NOMO-1 treated with dmso at 0.1 percent for 144 hours (cell line): ENCODE results near the gene PTH1R.

Experiments used
- DNase-seq: peaks from one replicate; lab custom pipeline; 2025; ENCODE audit not compliant: unreplicated experiment; lab: John Stamatoyannopoulos, UW

Gene PTH1R

DNA sequence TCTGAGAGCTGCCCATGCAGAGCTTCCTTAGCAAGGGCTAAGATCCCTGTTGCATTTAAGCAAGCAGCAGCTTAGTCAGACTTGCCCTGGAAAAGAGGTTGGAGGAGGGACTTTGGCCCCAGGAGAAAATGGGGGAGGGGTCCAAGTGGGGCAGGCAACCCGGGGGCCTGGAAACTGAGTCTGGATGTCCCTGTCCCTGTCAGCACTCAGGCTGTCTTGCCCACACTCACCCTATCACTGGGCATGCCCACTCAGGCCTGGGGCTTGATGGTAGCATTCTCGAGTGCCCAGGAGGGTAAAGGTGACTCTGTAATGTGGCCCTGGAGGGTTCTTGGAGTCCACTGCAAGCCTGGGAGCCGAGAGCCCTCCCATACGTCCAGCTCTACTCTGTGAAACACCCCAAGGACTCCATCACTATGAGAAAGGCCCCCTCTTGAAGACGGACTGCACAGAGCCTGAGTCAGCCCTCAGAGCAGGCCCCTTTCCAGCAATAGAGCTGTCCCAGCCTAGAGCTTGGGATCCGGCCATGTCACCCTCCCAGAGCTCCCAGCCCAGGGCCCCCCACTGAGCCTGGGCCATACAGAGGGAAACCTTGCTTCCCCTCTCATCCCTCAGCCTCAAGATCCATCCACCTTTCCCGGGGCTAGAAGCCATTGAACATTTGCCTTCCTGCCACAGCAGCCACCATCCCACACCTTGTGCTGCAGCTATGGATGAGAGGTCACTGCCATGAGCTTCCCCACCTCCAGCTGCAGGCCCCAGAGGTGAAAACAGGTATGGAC is 27.6 kb upstream of the PTH1R start:
- no peak for DNase-seq

DNA sequence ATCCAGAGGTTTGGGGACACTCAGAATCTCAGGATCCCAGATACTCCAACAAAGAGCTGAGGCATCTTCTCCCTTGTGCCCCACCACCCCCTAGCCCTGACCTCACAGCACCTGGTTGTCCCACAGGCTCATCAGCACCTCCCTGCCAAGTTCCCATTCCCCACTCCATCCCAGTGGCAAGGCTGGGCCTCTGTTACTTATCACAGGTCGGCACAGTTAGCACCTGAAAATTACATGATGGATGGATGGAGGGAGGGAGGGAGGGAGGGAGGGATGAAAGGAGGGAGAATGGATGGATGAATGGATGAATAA is 27.1 kb upstream of the PTH1R start:
- DNase-seq, result no peak

- DNase-seq, result no peak
These were observed 25.9 kb upstream of the PTH1R start for GRCh38 chr3:46851364-46852333.

DNA sequence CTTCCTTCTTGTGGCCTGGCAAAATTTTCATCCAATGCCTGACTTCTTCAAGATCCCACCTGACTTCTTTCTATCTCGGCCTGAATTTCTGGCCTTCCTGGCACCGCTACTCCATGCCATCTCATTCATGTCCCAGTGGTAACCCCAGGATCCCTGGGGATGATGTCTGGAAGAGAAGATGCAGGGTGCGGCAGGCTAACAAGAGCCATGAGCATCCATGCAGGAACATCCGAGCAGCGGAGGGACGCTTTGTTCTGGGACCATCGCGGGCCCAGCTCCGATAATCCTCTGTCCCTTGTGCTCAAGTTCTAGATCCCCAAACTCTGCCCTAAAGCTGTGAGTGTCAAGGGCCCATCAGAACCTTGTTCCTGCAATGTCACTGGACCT is 25.2 kb upstream of the PTH1R start:
- no peak for DNase-seq

DNA sequence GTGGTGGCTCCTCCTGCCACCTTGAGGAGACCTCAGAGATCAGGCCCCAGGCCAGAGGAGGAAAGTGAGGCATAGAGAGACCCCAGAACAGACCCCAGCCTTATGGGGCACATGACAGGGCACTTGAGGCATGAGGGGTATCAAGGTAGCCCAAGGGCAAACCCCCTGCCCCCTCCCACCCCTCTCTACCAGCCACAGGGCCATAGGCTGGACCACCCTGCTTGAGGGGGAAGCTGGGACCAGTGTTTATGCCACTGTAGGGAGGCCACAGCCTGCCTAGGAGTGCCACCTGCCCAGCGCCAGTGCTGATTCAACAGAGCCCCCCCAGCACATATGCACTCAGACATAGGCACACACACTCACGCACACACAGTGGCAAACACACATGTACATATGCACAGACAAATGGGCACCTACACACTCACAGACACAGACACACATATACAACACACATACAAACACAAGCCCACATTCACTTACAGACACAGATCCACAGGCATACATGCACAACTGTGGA is 24.6 kb upstream of the PTH1R start:
- DNase-seq, result no peak

- no peak for DNase-seq
These were observed 23.8 kb upstream of the PTH1R start for GRCh38 chr3:46853441-46854415.

DNA sequence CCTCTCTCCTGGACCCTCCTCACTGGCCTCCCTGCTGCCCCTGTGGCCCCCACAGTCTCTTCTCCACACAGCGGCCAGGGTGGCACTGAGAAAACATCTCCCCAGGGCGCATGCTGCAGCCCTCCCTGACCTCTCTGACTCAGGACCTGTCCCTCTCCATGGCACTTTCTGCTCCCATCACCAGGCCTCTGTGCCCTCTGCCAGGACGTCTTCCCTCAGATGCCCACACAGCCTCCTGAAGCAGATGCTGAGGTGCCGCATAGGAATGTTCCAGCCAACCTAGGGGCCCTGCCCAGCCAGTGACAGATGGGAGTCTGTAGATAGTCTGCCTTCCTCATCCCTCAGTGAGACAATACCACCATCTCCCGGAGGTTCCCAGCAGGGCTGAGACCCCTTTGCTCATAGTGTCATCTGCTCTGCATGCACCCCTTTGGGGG is 22.9 kb upstream of the PTH1R start:
- no peak for DNase-seq

DNA sequence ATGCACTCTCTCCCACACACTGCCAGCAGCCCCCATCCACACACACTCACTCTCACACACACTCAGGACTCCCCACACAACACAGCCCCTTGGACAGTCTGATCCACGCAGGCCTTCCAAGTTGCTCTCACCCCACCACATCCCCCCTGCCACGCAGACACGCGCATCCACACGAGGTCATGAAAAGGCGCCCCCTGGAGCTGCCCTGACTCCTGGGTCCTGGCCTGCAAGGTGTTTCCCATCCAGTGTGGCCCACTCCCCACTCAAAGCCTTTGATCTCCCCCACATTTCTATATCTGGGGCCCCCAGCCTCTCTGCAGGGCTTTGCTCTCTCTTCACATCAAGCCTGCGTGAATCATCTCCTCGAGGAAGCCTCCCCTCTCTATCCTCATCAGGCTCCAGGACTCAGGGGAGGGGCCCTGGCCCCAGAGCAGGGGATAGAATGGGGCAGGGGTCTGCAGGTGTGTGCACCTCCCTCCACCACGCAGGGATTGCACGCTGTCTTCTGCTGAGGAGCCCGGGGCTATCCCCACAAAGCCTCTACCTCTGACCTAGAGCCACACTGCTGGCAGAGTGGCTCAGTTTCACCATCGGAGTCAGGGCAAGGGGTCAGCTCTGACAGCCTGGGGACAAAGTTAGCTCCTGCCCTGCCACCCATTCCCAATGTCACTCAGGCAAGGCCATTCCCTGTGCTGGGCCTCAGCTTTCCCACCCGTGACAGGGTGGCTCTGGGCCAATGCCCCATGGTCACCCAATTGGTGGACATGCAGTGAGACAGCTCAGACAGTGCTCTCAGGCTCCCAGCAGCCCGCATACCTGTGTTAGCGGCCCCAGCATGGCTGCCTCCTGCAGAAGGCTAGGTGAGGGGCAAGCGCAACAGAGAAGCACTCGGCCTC is 20.7 kb upstream of the PTH1R start:
- no peak for DNase-seq

GRCh38 chr3:46857485-46858341 is 19.8 kb upstream of the PTH1R start:
- DNase-seq, result no peak

DNA sequence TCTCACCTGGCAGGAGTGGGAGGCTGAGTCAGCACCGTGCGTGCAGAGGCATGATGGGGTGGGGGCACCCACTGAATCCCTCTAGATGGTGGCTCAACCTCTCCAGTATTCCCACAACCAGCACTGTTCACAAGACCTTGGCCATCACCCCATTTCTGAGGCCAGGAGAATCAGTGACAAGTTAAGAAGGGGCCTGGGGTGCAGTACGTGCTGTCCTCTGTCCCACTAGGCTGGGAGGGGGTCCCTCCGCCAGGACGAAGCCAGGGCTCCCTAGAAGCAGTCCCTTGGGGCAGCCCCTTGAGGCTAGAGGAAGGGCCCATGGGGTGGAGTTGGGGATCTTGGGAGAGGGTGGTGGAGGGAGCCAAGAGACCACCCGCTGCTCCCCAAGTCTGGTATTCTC is 19.1 kb upstream of the PTH1R start:
- DNase-seq, result no peak

- no peak for DNase-seq
These were observed 18.4 kb upstream of the PTH1R start for GRCh38 chr3:46859001-46859710.

DNA sequence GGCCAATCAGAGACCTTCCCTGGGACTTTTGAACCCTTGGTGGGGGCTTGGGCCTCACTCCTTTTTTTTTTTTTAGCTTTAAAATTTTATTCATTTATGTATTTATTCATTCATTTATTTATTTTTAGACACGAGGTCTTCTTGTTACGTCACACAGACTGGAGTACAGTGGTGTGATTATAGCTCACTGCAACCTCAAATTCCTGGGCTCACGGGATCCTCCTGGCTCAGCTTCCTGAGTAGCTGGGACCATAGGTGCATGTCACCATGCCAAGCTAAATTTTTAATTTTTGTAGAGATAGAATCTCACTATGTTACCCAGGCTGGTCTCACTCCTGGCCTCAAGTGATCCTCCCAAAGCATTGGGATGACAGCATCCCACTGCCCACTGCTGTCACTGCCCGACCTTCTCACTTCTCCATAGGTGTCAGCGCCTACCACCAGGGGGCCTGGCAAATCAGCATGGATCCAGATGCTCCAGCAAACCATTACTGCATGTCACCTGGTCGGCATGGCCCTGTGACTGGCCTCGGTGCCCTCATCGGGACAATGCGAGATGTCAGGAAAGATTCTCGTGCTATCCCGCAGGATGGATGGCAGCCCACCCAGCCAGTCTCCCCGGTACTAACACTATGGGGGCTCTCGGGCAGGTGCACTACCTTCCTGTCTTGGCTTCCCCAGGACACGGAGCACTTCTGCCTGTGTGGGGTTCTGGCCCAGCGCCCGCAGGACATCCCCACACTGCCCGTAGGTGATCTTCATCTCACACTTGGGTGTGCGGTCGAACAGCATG is 17.3 kb upstream of the PTH1R start:
- DNase-seq, result no peak

DNA sequence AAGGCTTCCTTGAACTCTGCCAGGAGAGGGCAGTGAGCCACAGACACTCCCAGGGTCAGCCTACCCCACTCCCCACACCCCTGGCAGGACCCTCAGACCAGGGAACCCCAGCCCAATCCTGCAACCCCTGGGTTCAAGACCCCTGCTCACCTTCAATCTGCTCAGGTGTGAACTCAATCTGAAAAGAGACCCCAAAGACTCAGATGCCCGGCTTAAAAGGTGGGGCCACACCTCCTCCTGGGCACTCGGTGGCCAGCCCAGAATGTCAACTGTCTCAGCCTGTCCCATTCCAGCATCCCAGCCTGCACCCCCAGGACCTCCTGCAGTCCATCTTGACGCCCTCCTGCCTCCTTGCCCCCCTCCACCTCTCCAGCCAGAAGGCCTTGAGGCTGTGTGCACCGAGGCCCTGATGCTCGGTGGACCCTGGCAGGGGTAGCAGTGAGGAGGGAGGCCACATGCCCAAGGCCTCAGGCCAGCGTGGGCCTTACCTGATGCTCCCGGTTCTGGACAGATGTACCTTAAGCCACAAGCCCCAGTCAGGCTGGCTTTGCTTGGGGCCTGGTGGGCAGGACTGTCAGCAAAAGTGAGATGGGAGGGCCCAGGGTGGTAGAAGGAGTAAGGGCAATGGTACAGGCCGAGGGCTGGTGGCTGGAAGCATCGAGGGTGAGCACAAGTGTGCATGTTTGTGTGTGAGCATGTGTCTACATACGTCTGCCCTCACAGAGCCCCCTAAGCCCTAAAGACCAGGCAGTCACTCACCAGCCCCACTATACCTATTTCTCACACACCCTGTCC is 16.5 kb upstream of the PTH1R start:
- DNase-seq, result no peak

GRCh38 chr3:46861605-46862368 is 15.7 kb upstream of the PTH1R start:
- no peak for DNase-seq

GRCh38 chr3:46862369-46863025 is 15.0 kb upstream of the PTH1R start:
- DNase-seq, result no peak
